ENCODE measurements around the gene OPCML.

Gene OPCML

GRCh38 chr11:132901638-132902471, 630.4 kb downstream of the OPCML start:
- ChIA-PET POLR2A (no interaction called here), CTCF (interaction anchor here (1.0 to 1.3 kb wide), 2 partner anchors 10 to 44 kb away, joined by 3 read pairs; no protein-coding TSS in a partner anchor)
- no peak for TF ChIP-seq CTCF (IDR thresholded peaks at IDR 0.05; ENCODE audit: insufficient read depth, low read length, missing control alignments)
- no peak for DNase-seq (ENCODE audit: low read depth, low spot score)
- H3K4me3 ChIP-seq (ENCODE audit: low read depth, low read length), result no peak overlapping the region

- POLR2A ChIA-PET, result no interaction called here
- DNase-seq (ENCODE audit: low read depth, low spot score), result no peak
- CTCF ChIA-PET, result no interaction called here
- H3K4me3 ChIP-seq (ENCODE audit: low read depth, low read length), result no peak overlapping the region
- no peak for TF ChIP-seq CTCF (IDR thresholded peaks at IDR 0.05; ENCODE audit: insufficient read depth, low read length, missing control alignments)
These were observed 633.6 kb downstream of the OPCML start for GRCh38 chr11:132898676-132899075.

- H3K4me3 ChIP-seq (ENCODE audit: low read depth, low read length), result no peak overlapping the region
- no peak for TF ChIP-seq CTCF (IDR thresholded peaks at IDR 0.05; ENCODE audit: insufficient read depth, low read length, missing control alignments)
- POLR2A ChIA-PET, result no interaction called here
- no peak for DNase-seq (ENCODE audit: low read depth, low spot score)
- CTCF ChIA-PET, result interaction anchor here (1.2 kb wide), 1 partner anchor 11 kb away, joined by 3 read pairs; no protein-coding TSS in a partner anchor
These were observed 634.3 kb downstream of the OPCML start for GRCh38 chr11:132898021-132898420.

- H3K4me3 ChIP-seq (ENCODE audit: low read depth, low read length), result no peak overlapping the region
- CTCF ChIA-PET, result interaction anchor here (1.4 to 1.6 kb wide), 2 partner anchors 9 to 46 kb away, joined by 4 to 6 read pairs; no protein-coding TSS in a partner anchor
- POLR2A ChIA-PET, result no interaction called here
- TF ChIP-seq CTCF (IDR thresholded peaks at IDR 0.05; ENCODE audit: insufficient read depth, low read length, missing control alignments), result no peak
- no peak for DNase-seq (ENCODE audit: low read depth, low spot score)
These were observed 637.0 kb downstream of the OPCML start for GRCh38 chr11:132895340-132895739.

- no peak for TF ChIP-seq CTCF (IDR thresholded peaks at IDR 0.05; ENCODE audit: insufficient read depth, low read length, missing control alignments)
- ChIA-PET POLR2A (interaction anchor here (0.7 kb wide), 1 partner anchor 167 kb away, joined by 3 read pairs; no protein-coding TSS in a partner anchor), CTCF (interaction anchor here (1.4 kb wide), 1 partner anchor 10 kb away, joined by 6 read pairs; no protein-coding TSS in a partner anchor)
- H3K4me3 ChIP-seq (ENCODE audit: low read depth, low read length), result no peak overlapping the region
- no peak for DNase-seq (ENCODE audit: low read depth, low spot score)
These were observed 637.7 kb downstream of the OPCML start for GRCh38 chr11:132894606-132895005.

- ChIA-PET CTCF (interaction anchor here (0.6 kb wide), 1 partner anchor 8 kb away, joined by 3 read pairs; no protein-coding TSS in a partner anchor), POLR2A (no interaction called here)
- no peak for TF ChIP-seq CTCF (IDR thresholded peaks at IDR 0.05; ENCODE audit: insufficient read depth, low read length, missing control alignments)
- no peak overlapping the region for H3K4me3 ChIP-seq (ENCODE audit: low read depth, low read length)
- DNase-seq (ENCODE audit: low read depth, low spot score), result no peak
These were observed 639.4 kb downstream of the OPCML start for GRCh38 chr11:132892876-132893275.
